H1 (cell line): ENCODE measurements around the gene ZDHHC11B. TPM values are rescaled to one million over a fixed set of nuclear protein-coding genes. Genes with fewer than 3 reads are reported as not detected.

Experiments
- BACH1 ChIP-seq: IDR thresholded peaks from 2 replicates; pipeline ENCODE4 v1.6.1; 2012; ENCODE audit warnings: low read length, improper control_type of control experiment
- CHD7 ChIP-seq: fragments of 300-600 bp; sonication (generic); IDR thresholded peaks from 2 replicates; pipeline ENCODE4 v1.7.1; 2012; ENCODE audit warnings: low read length, moderate library complexity, mild to moderate bottlenecking, inconsistent platforms; ENCODE audit not compliant: insufficient replicate concordance
- FOSL1 ChIP-seq: IDR thresholded peaks from 2 replicates; pipeline ENCODE4 v1.6.1; 2011; ENCODE audit warnings: mild to moderate bottlenecking, low read depth, low read length, moderate library complexity; ENCODE audit not compliant: insufficient read depth
- JUND ChIP-seq: IDR thresholded peaks from 2 replicates; pipeline ENCODE4 v1.6.1; 2011; ENCODE audit warnings: mild to moderate bottlenecking, improper control_type of control experiment, low read length
- MAX ChIP-seq: IDR thresholded peaks from 2 replicates; pipeline ENCODE4 v1.6.1; 2012; ENCODE audit warnings: inconsistent platforms
- POLR2AphosphoS5 ChIP-seq: IDR thresholded peaks from 2 replicates; pipeline ENCODE4 v1.6.1; 2011; ENCODE audit warnings: low read depth, low read length
- RAD21 ChIP-seq, 2 experiments: IDR thresholded peaks in 1 of 2; conservative IDR thresholded peaks in 1 of 2; 2 replicates each; pipeline ENCODE4 v1.6.1; 2011; ENCODE audit warnings: low read depth in 2 of 2, low read length in 2 of 2, improper control_type of control experiment in 1 of 2, inconsistent platforms in 1 of 2, mild to moderate bottlenecking in 1 of 2, moderate library complexity in 1 of 2
- ZNF274 ChIP-seq: IDR thresholded peaks from 2 replicates; pipeline ENCODE4 v1.7.0; 2012; ENCODE audit warnings: low read length, borderline replicate concordance; ENCODE audit errors: extremely low read depth
- polyA plus RNA-seq, 7 experiments: library from polyadenylated mRNA; depleted of rRNA in 3 of 7; stranded (reverse) in 5 of 7; unstranded in 2 of 7; fragments of >200 nt in 5 of 7; fragments of 200-250 nt in 2 of 7; gene quantifications; 1 replicate in 5 of 7; 2 replicates in 1 of 7; 4 replicates in 1 of 7; pipeline versions ENCODE4 v1.2.1 to v1.2.3, GENCODE V29; 2011 to 2013; ENCODE audit warnings: missing spikeins in 2 of 7, mixed read lengths in 2 of 7
- total RNA-seq: library from RNA; stranded (reverse); fragmentation: NEBNext Ultra II Directional; extraction: Animal tissue kit (Norgen Biotek cat#: 25700); gene quantifications from 2 replicates; pipeline ENCODE4 v1.2.1, GENCODE V29; 2021

The ZDHHC11B gene
- total and polyA plus RNA-seq, 2 of the 8 experiments (the other 6 are each of a cell fraction or from before 2014, with no cell fraction given) = 0.29 to 2.5 TPM

GRCh38 chr5:675871-676698 lies 108.4 kb downstream of the ZDHHC11B start (continued):
- no peak for TF ChIP-seq CHD7
- no peak for TF ChIP-seq POLR2AphosphoS5
- no peak for TF ChIP-seq ZNF274
- TF ChIP-seq RAD21 (IDR thresholded peaks at IDR 0.05 in 1 of 2, conservative IDR thresholded peaks at IDR 0.05 in 1 of 2; ENCODE audit: low read depth in 2 of 2, low read length in 2 of 2) = no peak
- TF ChIP-seq FOSL1 = no peak
- no peak for TF ChIP-seq MAX
- TF ChIP-seq JUND = no peak
- no peak for TF ChIP-seq BACH1
